ENCODE measurements around the gene FBXO33.

Gene FBXO33

DNA sequence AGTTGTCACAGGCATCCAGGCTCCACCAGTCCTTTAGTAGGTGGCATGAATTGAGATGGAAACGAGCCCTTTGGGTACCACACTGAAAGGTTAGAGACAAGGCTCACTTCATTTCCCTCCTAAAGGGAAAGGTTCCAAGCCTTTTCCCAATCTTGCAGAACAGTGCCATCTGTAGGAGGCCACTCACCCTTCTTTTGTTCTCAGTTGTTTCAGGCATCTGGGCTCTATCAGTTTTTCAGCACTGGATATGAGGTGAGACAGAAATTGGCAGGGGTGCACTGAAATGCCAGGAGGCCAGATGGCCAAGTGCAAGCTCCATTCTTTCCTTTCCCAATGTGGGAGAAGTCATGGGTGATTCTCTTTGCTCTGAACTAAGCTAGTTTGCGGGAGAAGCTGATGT lies 15.2 kb downstream of the FBXO33 start:
- no peaks in the 10 kb centered on the region for H3K9me3 ChIP-seq (replicated peaks; ENCODE audit: insufficient read depth, low read length)
- no peak for TF ChIP-seq EZH2phosphoT487 (IDR thresholded peaks at IDR 0.05; ENCODE audit: low read length)
- TF ChIP-seq, protein P1, sequence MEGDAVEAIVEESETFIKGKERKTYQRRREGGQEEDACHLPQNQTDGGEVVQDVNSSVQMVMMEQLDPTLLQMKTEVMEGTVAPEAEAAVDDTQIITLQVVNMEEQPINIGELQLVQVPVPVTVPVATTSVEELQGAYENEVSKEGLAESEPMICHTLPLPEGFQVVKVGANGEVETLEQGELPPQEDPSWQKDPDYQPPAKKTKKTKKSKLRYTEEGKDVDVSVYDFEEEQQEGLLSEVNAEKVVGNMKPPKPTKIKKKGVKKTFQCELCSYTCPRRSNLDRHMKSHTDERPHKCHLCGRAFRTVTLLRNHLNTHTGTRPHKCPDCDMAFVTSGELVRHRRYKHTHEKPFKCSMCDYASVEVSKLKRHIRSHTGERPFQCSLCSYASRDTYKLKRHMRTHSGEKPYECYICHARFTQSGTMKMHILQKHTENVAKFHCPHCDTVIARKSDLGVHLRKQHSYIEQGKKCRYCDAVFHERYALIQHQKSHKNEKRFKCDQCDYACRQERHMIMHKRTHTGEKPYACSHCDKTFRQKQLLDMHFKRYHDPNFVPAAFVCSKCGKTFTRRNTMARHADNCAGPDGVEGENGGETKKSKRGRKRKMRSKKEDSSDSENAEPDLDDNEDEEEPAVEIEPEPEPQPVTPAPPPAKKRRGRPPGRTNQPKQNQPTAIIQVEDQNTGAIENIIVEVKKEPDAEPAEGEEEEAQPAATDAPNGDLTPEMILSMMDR (IDR thresholded peaks at IDR 0.05; ENCODE audit: low read length): peak; percentile 16; the same call in 1 of the 2 replicates
- peaks cover 20% of the 10 kb centered on the region for H3K79me2 ChIP-seq (ENCODE audit: low read length)
- no peak overlapping the region for H3K4me3 ChIP-seq (ENCODE audit: low read length)
- H4K20me1 ChIP-seq (ENCODE audit: insufficient read depth, low read length): no peaks in the 10 kb centered on the region
- no peak overlapping the region for H2AFZ ChIP-seq (ENCODE audit: low read length)
- no peak overlapping the region for H3K9ac ChIP-seq (ENCODE audit: low read length)
- H3K27me3 ChIP-seq (replicated peaks; ENCODE audit: insufficient read depth, low read length): no peaks in the 10 kb centered on the region
- no peaks in the 10 kb centered on the region for H3F3A ChIP-seq (ENCODE audit: insufficient read depth, low read length)
- H3K4me2 ChIP-seq (ENCODE audit: low read depth, low read length): no peak overlapping the region
- DNase-seq: no peak
- 0 out of 2 replicates have a peak, but pooled peaks cover 4% of the 10 kb centered on the region for H3K36me3 ChIP-seq (replicated peaks; ENCODE audit: insufficient read depth, low read length)
- no peak overlapping the region for H3K27ac ChIP-seq (ENCODE audit: low read length)
- no peaks in the 10 kb centered on the region for H3K9me2 ChIP-seq (replicated peaks; ENCODE audit: insufficient read depth, low read length)
- H3K4me1 ChIP-seq (ENCODE audit: low read length): no peaks in the 10 kb centered on the region

DNA sequence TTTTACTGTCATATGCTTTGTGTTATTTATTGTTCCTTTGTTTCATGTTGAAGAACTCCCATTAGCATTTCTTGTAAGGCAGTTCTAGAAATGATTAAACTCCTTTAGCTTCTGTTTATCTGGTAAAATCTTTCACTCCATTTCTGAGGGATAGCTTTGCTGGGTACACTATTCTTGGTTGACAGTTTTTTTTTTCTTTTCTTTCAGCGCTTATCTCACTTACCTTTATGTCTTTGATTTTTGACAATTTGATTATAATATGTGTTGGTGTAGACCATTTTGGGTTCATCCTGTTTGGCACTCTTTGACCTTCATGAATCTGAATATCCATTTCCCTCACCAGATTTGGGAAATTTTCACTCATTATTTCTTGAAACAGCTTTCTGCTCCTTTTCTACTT lies 16.2 kb downstream of the FBXO33 start:
- Histone ChIP-seq H3K9ac (ENCODE audit: low read length) (no peak overlapping the region), H3K36me3 (replicated peaks; ENCODE audit: insufficient read depth, low read length) (0 out of 2 replicates have a peak, but pooled peaks cover 4% of the 10 kb centered on the region), H2AFZ (ENCODE audit: low read length) (no peak overlapping the region), H3K4me3 (ENCODE audit: low read length) (no peak overlapping the region), H3K9me3 (replicated peaks; ENCODE audit: insufficient read depth, low read length) (no peaks in the 10 kb centered on the region), H3K4me1 (ENCODE audit: low read length) (no peaks in the 10 kb centered on the region), H3K27me3 (replicated peaks; ENCODE audit: insufficient read depth, low read length) (no peaks in the 10 kb centered on the region), H3K27ac (ENCODE audit: low read length) (no peak overlapping the region), H4K20me1 (ENCODE audit: insufficient read depth, low read length) (no peaks in the 10 kb centered on the region), H3K4me2 (ENCODE audit: low read depth, low read length) (no peak overlapping the region), H3K9me2 (replicated peaks; ENCODE audit: insufficient read depth, low read length) (no peaks in the 10 kb centered on the region), H3F3A (ENCODE audit: insufficient read depth, low read length) (no peaks in the 10 kb centered on the region), H3K79me2 (ENCODE audit: low read length) (peaks cover 16% of the 10 kb centered on the region)
- TF ChIP-seq EZH2 (optimal IDR thresholded peaks at IDR 0.05; ENCODE audit: low read depth, low read length) (no peak), EZH2phosphoT487 (IDR thresholded peaks at IDR 0.05; ENCODE audit: low read length) (no peak)
- TF ChIP-seq, protein P1 (IDR thresholded peaks at IDR 0.05; ENCODE audit: low read length): no peak
- no peak for DNase-seq

DNA sequence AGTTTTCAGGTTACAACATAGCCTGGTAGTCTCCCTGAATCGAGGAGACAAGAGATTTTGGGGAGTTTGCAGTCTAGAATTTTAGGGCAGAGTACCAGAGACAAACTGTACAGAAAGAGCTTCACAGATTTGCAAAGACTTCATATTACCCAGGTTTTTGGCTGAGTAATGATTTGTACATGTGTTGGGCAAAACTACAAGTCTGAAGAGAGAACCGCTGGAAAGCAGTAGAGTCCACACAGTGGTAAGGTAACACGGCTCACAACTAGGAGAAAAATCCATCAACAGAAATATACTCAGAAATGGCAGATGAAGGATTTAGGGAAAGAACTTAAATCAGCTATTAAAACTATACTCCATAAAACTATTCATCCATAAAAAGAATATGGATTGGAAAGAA lies 25.7 kb downstream of the FBXO33 start:
- TF ChIP-seq EZH2phosphoT487 (IDR thresholded peaks at IDR 0.05; ENCODE audit: low read length) (no peak), EZH2 (optimal IDR thresholded peaks at IDR 0.05; ENCODE audit: low read depth, low read length) (no peak)
- TF ChIP-seq, protein P1 (IDR thresholded peaks at IDR 0.05; ENCODE audit: low read length): no peak
- H4K20me1 ChIP-seq (ENCODE audit: insufficient read depth, low read length): no peaks in the 10 kb centered on the region
- H3F3A ChIP-seq (ENCODE audit: insufficient read depth, low read length): no peaks in the 10 kb centered on the region
- H3K9me2 ChIP-seq (replicated peaks; ENCODE audit: insufficient read depth, low read length): no peaks in the 10 kb centered on the region
- no peaks in the 10 kb centered on the region for H3K4me1 ChIP-seq (ENCODE audit: low read length)
- H2AFZ ChIP-seq (ENCODE audit: low read length): no peak overlapping the region
- no peaks in the 10 kb centered on the region for H3K27me3 ChIP-seq (replicated peaks; ENCODE audit: insufficient read depth, low read length)
- H3K9me3 ChIP-seq (replicated peaks; ENCODE audit: insufficient read depth, low read length): no peaks in the 10 kb centered on the region
- H3K36me3 ChIP-seq (replicated peaks; ENCODE audit: insufficient read depth, low read length): no peaks in the 10 kb centered on the region
- peaks cover 4% of the 10 kb centered on the region for H3K79me2 ChIP-seq (ENCODE audit: low read length)
- DNase-seq: no peak
- no peak overlapping the region for H3K9ac ChIP-seq (ENCODE audit: low read length)
- no peak overlapping the region for H3K4me2 ChIP-seq (ENCODE audit: low read depth, low read length)
- no peak overlapping the region for H3K4me3 ChIP-seq (ENCODE audit: low read length)
- no peak overlapping the region for H3K27ac ChIP-seq (ENCODE audit: low read length)

Data from MM.1S (cell line).